Measurements from ENCODE around the gene DLGAP1. TPM values are rescaled to one million over a fixed set of nuclear protein-coding genes. Genes with fewer than 3 reads are reported as not detected.
A peak's percentile ranks its signal among the peaks of the same experiment; 100 is the strongest.

Gene DLGAP1
- total and polyA plus RNA-seq, 10 of the 15 experiments (the other 5 are each of a cell fraction or from before 2014, with no cell fraction given): 0.23 to 27.6 (median 1.9) TPM

GRCh38 chr18:4230450-4231168, 224.5 kb downstream of the DLGAP1 start (continued):
- TF ChIP-seq WRNIP1 (IDR thresholded peaks at IDR 0.05; ENCODE audit: borderline replicate concordance, low read depth, low read length) (no peak), ZBTB40 (IDR thresholded peaks at IDR 0.05; ENCODE audit: borderline replicate concordance) (no peak), BMI1 (IDR thresholded peaks at IDR 0.05; ENCODE audit: borderline replicate concordance) (no peak), NBN (IDR thresholded peaks at IDR 0.05) (no peak), MEF2A (IDR thresholded peaks at IDR 0.05; ENCODE audit: insufficient read depth, low read depth, low read length) (peak; percentile 80), RUNX3 (IDR thresholded peaks at IDR 0.05; ENCODE audit: low read length) (peak; percentile 75), RFX5 (IDR thresholded peaks at IDR 0.05; ENCODE audit: low read depth, low read length) (no peak), POU2F2 (IDR thresholded peaks at IDR 0.05; ENCODE audit: borderline replicate concordance, low read depth, low read length) (no peak), FOXK2 (IDR thresholded peaks at IDR 0.05) (no peak), E4F1 (IDR thresholded peaks at IDR 0.05; ENCODE audit: borderline replicate concordance, partially characterized antibody) (no peak), TAF1 (IDR thresholded peaks at IDR 0.05; ENCODE audit: borderline replicate concordance, low read depth, low read length) (no peak), NR2C1 (IDR thresholded peaks at IDR 0.05) (no peak; the same call in 1 of the 2 replicates), IKZF2 (IDR thresholded peaks at IDR 0.05) (peak; percentile 78 to 83), SMAD5 (IDR thresholded peaks at IDR 0.05; ENCODE audit: low read depth) (no peak), ZNF687 (IDR thresholded peaks at IDR 0.05) (no peak), ZNF217 (IDR thresholded peaks at IDR 0.05) (no peak), RBBP5 (conservative IDR thresholded peaks at IDR 0.05) (no peak), NKRF (conservative IDR thresholded peaks at IDR 0.05) (no peak)
